DMS53 treated with DMSO at 0.1 percent for 48 hours (cell line): ENCODE measurements around the gene RNU7-1.

Source experiments
- DNase-seq: peaks from one replicate; lab custom pipeline; 2025; ENCODE audit not compliant: unreplicated experiment; lab: John Stamatoyannopoulos, UW

Gene RNU7-1

GRCh38 chr12:6917491-6918231, 26.0 kb upstream of the RNU7-1 start:
- DNase-seq = no peak

GRCh38 chr12:6919588-6919987, 24.0 kb upstream of the RNU7-1 start:
- no peak for DNase-seq

- DNase-seq = no peak
These were observed 22.1 kb upstream of the RNU7-1 start for GRCh38 chr12:6921539-6921938.

GRCh38 chr12:6921996-6922946, 21.3 kb upstream of the RNU7-1 start:
- peak; percentile 43 for DNase-seq

- no peak for DNase-seq
These were observed 20.4 kb upstream of the RNU7-1 start for GRCh38 chr12:6923003-6923732.

DNA sequence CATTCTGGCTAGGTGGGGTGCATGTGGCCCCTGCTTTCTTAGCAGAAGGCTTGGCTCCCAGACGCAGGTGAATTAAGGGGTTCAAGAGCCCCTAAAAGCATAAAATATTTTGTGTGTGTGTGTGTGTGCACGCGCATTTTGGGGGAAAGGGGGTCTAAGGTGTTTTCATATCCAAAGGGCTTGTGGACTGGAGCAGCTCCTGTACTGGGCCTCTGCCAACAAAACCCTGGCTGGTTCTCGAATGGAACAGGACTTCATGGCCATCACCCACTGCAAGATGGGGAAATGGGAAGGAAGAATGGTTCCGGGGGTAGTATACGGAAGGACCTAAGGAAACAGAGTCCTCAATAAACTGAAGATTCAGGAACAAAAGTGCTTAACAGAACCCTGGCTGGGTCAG, 19.8 kb upstream of the RNU7-1 start:
- no peak for DNase-seq

DNA sequence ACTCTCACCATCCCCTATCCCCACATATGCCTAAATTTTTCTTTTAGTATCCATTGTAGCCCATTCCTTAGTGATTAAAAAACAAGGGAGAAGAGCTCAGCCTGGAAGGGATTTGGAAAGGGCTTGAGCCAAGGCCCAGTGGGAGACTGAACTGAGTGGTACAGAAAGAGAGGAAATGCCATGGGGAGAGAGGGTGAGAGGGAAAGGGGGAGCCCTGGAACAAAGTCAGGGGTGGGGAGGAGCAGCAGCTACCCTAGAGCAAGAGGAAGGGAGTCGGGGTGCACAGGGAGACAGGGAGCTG, 18.4 kb upstream of the RNU7-1 start:
- DNase-seq = no peak

DNA sequence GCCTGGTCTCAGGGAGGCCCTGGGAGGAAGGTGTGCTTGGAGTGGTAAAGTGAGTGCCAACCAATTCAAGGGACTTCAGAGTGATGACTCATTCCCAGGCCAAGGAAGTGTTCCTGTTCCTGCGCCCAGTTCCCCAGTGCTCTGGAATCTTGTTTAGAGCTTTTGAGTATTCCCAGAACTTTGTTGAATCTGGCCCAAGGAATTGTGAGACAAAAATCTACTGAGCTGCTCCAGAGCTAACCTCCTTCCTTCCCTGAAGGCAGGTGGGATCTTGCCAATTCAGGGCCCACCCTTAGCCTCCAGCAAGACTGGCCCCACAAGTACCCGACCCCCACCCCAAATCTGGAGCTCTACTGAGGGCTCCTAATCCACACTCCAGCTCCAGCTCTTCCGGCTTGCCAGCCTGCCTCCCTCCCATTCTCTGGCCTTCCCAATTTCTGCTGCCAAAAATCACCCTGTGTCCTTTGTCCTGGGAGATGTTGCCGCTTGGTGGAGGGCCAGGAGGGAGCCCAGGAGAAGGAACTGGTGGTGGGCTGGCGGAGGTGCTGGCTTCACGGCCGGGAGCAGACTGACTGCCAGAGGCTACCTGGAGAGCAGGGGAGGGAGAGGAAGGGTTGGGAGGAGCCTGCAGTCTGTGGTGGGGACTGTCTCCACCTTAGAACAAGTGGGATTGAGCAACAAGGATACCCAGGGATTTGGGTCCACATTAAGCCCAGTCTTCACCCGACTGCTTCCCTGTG, 17.9 kb upstream of the RNU7-1 start:
- peak; percentile 90 for DNase-seq

GRCh38 chr12:6927379-6928021, 16.1 kb upstream of the RNU7-1 start, which contains the start of gene ATN1:
TSS of gene ATN1 (plus strand) at chr12:6927959. CDS start at chr12:6934002, 6,043 bp downstream.
- DNase-seq = peak; percentile 48

DNA sequence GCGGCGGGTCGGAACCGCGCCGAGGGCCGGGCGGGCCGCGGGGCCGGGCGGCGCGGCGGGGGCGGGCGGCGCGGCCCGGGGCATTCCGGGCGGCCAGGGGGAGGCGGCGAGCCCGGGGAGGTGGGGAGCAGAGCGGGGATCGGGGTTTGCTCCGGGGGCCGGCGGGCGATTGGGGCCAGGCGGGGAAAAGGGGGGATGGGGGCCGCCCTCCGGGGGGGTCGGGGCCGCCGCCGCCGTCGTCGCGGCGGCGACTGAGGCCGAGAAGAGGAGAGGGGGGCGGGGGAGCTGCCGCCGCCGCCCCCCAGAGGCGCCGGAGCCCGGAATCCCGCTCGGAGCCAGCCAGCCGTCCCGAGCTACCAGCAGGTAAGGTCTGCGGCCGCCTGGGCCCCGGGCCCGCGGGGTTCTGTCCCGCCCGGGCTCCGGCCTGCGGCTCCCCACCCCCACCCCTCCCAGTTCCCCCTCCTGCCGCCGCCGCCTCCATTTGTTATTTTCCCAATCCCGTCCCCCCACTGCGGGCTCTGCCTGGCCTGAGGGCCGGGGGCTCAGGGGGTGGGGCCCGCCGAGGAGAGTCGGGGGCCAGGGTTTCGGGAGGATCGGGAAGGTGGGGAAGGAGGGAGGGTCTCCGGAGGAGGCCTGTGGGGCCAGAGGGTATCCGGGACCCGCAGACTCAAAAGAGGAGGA, 15.5 kb upstream of the RNU7-1 start:
- no peak for DNase-seq

DNA sequence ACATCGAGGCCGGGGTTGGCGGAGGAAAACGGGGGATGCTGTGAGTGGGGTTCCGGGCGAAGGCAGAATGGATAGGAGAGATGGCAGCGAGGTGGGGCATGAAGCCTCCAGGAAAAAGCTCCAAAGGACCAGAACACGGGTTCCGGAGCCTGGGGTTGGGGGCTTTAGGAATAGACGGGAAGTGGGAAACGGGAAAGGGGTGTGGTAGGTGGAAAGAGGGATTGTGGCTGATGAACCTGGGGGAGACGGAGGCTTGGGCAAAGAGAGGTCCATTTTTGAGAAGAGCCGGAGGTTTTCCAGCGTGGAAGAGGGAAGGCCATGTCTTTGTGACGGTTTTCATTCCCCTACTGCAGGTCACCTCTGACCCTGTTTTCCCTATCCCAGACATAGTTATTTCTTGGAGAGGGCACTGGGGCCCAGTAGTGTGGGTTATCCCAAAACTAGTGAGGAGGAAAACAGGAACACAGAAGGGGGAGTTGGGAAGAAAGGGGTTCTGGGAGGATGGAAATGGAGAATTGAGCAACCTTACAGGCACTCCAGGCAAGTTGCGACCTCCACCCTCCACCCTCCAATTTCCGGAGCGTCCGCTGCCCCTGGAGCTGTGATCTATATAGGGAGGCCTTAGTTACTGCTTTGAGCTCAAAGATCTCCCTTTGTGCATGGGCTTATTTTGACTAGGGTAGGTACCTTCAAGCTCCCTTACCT, 14.8 kb upstream of the RNU7-1 start:
- no peak for DNase-seq

DNA sequence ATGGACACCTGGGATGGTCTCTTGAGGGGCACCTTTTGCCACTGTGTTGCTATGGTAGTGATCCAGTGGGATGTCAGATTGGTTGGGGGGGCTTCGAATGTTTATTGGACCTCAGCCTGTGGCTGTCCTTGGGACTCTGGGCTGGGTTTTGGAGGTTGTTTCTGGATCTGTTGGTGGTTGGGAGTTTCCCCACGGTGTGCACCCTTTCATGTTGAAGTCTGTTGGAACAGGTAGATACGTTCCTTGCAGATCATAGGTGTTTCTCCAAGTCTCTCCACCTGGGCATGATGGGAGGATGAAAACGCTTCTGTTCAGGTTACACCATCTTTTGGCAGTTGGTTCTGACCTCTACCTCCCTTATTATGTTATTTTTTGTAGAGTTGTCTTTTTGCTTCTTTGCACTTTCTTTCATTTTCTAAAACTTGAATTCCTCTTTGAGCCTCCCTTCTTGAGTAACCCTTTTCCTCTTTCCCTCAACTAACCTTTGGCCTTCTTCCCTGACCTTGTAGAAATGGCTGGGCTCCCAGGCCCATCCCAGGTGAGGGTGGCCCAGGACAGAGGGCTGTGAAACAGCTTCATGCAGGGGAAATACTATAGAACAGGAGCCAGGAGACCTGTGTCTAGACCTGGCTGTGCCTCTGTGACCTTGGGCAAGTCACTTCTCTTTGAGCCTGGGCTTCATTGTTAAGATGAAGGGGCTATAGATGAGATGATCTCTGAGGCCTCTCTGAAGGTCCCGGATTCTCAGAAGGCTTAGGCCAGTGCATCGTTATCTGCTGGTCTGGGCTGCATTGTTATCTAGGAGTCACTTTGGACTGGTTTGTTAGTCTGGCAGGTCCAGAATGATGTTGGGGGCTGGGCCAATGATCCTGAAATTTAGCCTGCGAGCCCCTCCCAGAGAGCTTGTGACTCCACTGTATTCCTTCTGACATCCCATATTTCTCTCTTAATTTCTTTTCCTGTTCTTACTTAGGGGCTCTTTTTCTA, 13.9 kb upstream of the RNU7-1 start:
- no peak for DNase-seq

GRCh38 chr12:6932766-6933165, 10.8 kb upstream of the RNU7-1 start:
- DNase-seq = no peak

GRCh38 chr12:6934110-6934509, 9.5 kb upstream of the RNU7-1 start:
- no peak for DNase-seq

- DNase-seq = no peak
These were observed 8.0 kb upstream of the RNU7-1 start for GRCh38 chr12:6935371-6936193.

GRCh38 chr12:6936194-6936635, 7.4 kb upstream of the RNU7-1 start:
- DNase-seq = no peak
